GM19351 (cell line): ENCODE measurements around the gene ATG10.
"Not testable (repeated sequence)": the region's sequence is repeated elsewhere in the genome, so short reads cannot be mapped to it uniquely, and the experiment has no call there.

Source experiments
- ATAC-seq: cut with Tn5 transposase; IDR thresholded peaks from one replicate; pipeline ENCODE4 v1.9.1; 2021; ENCODE audit warnings: mild to moderate bottlenecking, moderate library complexity; ENCODE audit not compliant: unreplicated experiment

The ATG10 gene

DNA sequence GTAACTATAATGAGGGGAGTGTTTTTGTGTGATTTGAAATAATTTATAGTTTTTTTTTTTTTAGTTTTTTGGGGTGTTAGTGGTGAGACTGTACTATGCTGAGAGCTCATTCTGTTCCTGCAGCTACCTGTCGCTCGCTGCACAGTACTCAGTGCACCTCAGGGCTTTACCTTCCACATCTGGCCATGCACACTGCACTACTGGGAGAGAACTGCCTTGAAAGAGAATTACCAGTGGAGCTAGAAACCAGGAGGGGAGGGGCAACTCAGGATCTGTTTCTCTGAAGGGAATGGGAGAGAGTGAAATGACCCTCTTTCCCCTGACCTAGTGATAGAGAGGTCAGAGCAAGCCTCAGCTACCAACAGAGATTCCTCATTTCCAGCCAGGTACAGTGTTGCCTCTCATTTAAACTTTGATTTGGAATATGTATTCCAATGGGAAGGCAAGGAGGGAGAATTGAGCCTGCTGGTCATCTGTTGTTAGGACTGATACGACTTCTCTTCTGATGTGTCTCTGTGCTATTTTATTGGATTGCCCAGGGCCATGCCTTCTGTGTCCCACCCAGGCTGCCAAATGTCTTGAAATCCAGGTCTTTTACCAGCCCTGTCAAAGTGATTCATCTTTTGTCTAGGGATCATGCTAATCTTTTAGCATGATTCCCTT is 8.9 kb downstream of the ATG10 start:
- ATAC-seq: no peak

- ATAC-seq: not testable (repeated sequence)
Observed at GRCh38 chr5:81982172-81982685, 10.4 kb downstream of the ATG10 start.

DNA sequence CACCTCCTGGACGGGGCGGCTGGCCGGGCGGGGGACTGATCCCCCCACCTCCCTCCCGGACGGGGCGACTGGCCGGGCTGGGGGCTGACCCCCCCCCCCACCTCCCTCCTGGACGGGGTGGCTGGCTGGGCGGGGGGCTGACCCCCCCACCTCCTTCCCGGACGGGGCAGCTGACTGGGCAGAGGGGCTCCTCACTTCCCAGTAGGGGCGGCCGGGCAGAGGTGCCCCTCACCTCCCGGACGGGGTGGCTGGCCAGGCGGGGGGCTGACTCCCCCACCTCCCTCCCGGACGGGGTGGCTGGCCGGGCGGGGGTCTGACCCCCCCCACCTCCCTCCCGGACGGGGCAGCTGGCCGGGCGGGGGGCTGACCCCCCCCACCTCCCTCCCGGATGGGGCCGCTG is 11.3 kb downstream of the ATG10 start:
- ATAC-seq: not testable (repeated sequence)

GRCh38 chr5:81983563-81983962 is 11.7 kb downstream of the ATG10 start:
- not testable (repeated sequence) for ATAC-seq

DNA sequence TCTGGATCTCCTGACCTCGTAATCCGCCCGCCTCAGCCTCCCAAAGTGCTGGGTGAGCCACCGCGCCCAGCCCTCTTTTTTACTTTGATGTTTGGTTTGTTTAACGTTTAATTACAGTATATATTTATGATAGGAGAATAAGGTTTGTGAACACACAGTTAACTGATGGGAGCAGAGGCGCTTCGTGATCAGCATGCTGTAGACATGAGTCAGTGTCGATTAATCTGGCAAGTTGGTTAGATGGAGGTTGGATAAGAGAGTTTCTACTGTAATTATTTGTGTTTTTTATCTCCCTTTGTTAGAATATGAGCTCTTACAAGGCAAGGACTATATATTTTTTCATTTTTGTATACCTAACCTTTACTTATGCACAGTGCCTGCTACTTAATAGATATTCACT is 14.3 kb downstream of the ATG10 start:
- ATAC-seq: no peak

DNA sequence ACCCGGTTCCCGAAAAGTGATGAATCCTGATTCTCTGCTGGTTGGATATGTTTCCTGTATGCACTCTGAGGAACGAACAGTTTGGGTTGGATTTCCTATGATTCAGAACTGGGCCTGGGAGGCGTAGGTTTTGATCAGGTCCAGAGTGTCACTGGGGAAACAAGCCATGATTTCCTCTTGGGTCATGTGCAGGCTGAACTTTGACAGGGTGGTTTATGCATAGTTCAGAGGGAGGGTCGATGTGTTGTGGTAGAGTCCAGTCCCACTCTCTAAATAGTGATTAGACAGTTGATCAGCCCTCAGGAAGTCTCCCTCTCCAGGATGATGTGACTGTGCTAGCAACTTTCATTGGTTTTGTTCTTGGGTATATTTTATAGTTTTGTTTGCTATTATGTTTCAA is 17.4 kb downstream of the ATG10 start:
- ATAC-seq: no peak

DNA sequence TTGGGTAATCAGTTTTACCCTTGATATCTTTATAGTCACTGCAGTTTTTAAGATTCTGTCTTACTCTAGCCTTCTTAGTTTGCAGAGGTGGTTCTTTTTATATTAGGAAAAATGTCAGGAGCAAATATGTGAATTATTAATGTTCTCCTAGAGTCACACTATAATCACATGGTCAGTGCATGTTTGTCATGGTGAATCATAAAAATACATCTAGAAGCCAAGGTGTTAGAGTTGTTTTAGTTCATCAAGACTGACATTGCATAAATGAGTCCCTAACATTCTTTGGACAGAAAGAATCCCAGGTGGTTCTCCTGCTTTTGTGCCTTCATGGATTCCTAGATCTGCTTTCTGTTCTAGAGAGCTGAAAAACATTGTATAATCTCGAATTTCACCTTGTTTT is 22.9 kb downstream of the ATG10 start:
- no peak for ATAC-seq

- no peak for ATAC-seq
Observed at GRCh38 chr5:81995407-81995806, 23.6 kb downstream of the ATG10 start.

DNA sequence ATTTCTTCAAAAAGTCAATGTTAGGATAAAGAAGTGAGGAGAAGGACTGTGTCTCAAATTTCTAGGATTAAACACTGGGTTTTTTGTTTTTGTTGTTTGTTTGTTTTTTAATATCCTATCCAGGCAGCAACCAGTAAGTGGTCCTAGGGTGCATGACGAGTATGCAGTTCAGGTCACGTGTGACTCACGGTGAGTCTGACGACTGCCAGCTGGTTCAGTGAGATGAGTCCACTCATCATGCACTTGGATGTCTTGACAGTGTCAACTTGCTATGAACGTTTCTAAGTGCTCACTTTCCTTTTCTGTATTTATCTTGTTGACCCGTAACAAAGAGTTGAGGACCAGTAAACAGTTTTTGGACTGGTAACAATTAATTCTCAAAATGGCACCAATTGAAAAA is 32.7 kb downstream of the ATG10 start:
- ATAC-seq: no peak

- ATAC-seq: not testable (repeated sequence)
Observed at GRCh38 chr5:82009869-82010268, 38.0 kb downstream of the ATG10 start.

- ATAC-seq: no peak
Observed at GRCh38 chr5:82010696-82011095, 38.9 kb downstream of the ATG10 start.

- no peak for ATAC-seq
Observed at GRCh38 chr5:82011761-82012160, 39.9 kb downstream of the ATG10 start.

DNA sequence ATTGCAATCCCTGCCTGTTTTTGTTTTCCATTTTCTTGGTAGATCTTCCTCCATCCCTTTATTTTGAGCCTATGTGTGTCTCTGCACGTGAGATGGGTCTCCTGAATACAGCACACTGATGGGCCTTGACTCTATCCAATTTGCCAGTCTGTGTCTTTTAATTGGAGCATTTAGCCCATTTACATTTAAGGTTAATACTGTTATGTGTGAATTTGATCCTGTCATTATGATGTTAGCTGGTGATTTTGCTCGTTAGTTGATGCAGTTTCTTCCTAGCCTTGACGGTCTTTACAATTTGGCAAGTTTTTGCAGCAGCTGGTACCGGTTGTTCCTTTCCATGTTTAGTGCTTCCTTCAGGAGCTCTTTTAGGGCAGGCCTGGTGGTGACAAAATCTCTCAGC is 42.8 kb downstream of the ATG10 start:
- ATAC-seq: not testable (repeated sequence)

DNA sequence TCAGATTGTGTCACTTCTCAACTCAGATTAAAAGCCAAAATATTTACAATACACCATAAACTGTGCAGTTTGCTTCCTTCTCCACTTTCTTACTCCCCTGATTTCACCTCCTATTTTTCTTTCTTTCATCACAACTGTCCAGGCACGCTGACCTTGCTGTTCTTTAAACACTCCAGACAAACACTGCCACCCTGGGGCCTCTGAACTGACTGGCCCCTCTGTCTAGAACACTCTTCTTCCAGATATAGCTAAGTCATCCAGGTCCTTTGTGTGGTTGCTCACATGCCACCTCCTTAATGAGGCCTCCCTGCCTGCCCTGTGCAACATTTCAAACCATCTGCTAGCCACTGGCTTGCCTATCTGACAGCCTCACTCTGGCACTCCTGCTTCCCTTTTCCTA is 46.6 kb downstream of the ATG10 start:
- no peak for ATAC-seq

DNA sequence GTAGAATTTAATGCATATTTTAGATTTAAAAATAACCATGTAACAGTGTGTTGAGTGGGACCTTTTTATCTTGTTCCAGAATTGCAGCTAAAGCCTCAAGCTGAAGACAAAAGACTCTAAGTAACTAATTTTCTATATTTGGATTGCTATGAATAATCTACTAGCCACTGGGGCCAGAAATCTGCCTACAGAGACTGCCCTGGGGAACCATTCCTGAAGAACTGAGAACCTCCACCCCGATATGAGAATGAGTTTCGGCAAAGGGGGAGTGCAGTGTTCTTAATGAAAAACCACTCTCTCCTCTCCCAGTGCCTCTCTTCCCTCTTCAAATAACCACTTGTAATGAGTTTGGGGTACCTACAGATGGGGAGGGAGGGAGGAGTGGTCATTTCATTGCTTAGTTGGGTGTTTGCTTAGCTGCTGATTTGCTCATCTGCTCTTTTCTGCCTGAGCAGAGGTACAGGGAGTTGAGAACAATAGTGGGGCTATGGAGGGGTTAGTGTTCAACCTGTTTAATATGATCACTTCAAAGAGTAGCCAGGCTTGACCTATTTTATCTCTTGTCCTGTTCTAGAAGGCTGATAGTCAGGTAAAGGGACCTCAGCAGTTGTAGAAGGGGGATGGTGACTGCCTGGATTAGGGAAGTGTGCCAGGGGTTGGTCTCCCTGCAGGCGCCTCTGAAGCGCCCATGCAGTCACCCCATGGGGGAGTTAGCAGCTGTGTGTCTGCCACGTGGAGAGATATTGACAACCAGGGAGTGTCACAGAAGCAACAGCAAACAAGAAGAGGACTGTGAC is 47.7 kb downstream of the ATG10 start:
- ATAC-seq: no peak

DNA sequence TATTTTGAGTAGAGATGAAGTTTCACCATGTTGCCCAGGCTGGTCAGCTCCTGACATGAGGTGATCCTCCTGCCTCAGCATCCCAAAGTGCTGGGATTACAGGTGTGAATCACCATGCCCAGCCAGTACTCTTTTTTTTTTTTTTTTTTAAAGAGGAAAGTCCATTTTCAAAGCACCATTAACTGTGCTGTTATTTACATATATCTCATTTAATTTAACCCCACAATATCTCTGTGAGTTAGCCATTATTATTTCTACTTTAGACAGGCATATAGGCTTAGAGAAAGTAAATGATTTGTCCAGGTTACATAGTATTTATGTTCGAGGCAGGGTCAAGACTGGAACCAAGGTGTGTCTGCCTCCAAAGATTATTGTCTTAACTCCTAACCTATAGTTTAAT is 50.7 kb downstream of the ATG10 start:
- no peak for ATAC-seq

GRCh38 chr5:82023644-82024043 is 51.8 kb downstream of the ATG10 start:
- ATAC-seq: no peak

- no peak for ATAC-seq
Observed at GRCh38 chr5:82031220-82032119, 59.6 kb downstream of the ATG10 start.

- ATAC-seq: not testable (repeated sequence)
Observed at GRCh38 chr5:82042894-82043293, 71.1 kb downstream of the ATG10 start.

DNA sequence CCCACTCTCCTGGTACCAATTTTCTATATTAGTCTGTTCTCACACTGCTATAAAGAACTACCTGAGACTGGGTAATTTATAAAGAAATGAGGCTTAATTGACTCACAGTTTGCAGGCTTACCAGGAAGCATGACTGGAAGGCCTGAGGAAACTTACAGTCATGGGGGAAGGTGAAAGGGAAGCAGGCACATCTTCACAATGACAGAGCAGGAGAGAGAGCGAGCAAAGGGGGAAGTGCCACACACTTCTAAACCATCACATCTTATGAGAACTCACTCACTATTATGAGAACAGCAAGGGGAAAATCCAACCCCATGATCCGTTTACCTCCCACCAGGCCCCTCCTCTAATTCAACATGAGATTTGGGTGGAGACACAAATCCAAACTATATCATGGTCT is 72.2 kb downstream of the ATG10 start:
- no peak for ATAC-seq

DNA sequence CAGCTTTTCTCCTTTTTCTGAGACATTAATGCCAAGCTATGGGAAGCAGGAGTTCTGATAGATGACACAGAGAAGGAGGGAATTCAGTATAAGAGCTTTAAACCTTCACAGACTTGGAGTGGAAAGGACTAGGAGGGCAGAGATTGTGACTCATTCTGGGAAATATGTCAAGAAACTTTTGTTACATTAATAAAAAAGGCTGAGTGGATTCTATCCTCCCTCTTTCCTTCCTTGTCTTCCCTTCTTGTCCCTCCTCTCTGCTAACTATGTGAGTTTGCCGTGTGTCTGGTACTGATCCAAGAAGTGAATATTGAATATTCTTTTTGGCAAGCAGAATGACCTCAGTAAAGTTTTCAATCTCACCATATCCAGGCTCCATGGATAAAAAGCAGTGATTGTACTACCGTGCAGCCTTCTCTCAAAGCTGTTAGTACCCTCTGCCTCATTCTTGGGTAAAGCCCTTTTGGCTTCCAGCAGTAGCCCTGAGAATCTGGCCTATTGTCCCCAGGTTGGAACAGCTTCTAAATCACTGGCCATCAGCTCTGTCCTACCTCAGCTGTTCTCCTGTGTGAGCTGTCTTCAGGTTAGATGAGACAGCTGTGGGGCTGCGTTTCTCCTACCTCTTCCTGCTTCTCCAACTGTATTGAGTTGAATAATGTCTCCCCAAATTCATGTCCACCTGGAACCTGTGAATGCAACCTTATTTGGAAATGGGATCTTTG is 73.9 kb downstream of the ATG10 start:
- no peak for ATAC-seq
